CD4-positive, alpha-beta T cell (primary cell): ENCODE results near the gene THOC5. TPM values are rescaled to one million over a fixed set of nuclear protein-coding genes. Genes with fewer than 3 reads are reported as not detected.

ENCODE experiments used
- ATAC-seq: fragments of 200-7000 bp; cut with Tn5 transposase; one replicate; pipeline ENCODE4 v1.10.0; 2022; ENCODE audit warnings: mild to moderate bottlenecking; ENCODE audit not compliant: poor library complexity
- CTCF ChIA-PET: fragments of 350-600 bp; sonication (Branson Sonifier 250); formaldehyde crosslinking; loops from one replicate; lab custom pipeline; 2021; ENCODE audit warnings: antibody characterized with exemption, inconsistent platforms; lab: Charles Lee
- POLR2A ChIA-PET: fragments of 350-600 bp; sonication (Branson Sonifier 250); formaldehyde crosslinking; loops from one replicate; lab custom pipeline; 2021; ENCODE audit warnings: antibody characterized with exemption, inconsistent platforms; lab: Charles Lee
- DNase-seq, 14 experiments: peaks; one replicate each; pipeline ENCODE4 v3.0.0-alpha.2; 2013 to 2020; ENCODE audit warnings: mixed read lengths in 2 of 14
- H3K27ac ChIP-seq, 2 donors: one replicate each; pipeline versions ENCODE4 v1.5.1 to v1.7.0; 2013; ENCODE audit warnings: low read length in 2 of 2, low read depth in 1 of 2, mild to moderate bottlenecking in 1 of 2
- H3K27me3 ChIP-seq, 2 experiments: 1 replicate in 1 of 2; 2 replicates in 1 of 2; pipeline versions ENCODE4 v1.6.1 to v1.7.0; 2013; ENCODE audit warnings: low read length in 2 of 2, control low read depth in 1 of 2, mild to moderate bottlenecking in 1 of 2, moderate library complexity in 1 of 2; ENCODE audit not compliant: insufficient read depth in 2 of 2, control insufficient read depth in 1 of 2
- H3K36me3 ChIP-seq: one replicate; pipeline ENCODE4 v1.6.1; 2013; ENCODE audit warnings: low read length, control low read depth; ENCODE audit not compliant: insufficient read depth
- H3K4me1 ChIP-seq: one replicate; pipeline ENCODE4 v1.6.1; 2013; ENCODE audit warnings: low read length, control low read depth; ENCODE audit not compliant: insufficient read depth
- H3K4me3 ChIP-seq: one replicate; pipeline ENCODE4 v1.5.1; 2013; ENCODE audit warnings: mild to moderate bottlenecking, low read length, moderate library complexity
- H3K9me3 ChIP-seq, 2 experiments: 1 replicate in 1 of 2; 2 replicates in 1 of 2; pipeline versions ENCODE4 v1.6.1 to v1.7.0; 2013; ENCODE audit warnings: low read length in 2 of 2, mild to moderate bottlenecking in 2 of 2, control low read depth in 1 of 2, moderate library complexity in 1 of 2; ENCODE audit not compliant: control insufficient read depth in 1 of 2, insufficient read depth in 1 of 2
- H3K27ac Mint-ChIP-seq: one replicate; pipeline ENCODE4 v1.8.0; 2020; ENCODE audit warnings: mixed read lengths
- H3K27me3 Mint-ChIP-seq: one replicate; pipeline ENCODE4 v1.8.0; 2021; ENCODE audit warnings: mixed read lengths
- H3K36me3 Mint-ChIP-seq: one replicate; pipeline ENCODE4 v1.8.0; 2021; ENCODE audit warnings: low read depth, mixed read lengths
- H3K4me1 Mint-ChIP-seq: one replicate; pipeline ENCODE4 v1.8.0; 2021; ENCODE audit warnings: low read depth, mixed read lengths
- H3K4me3 Mint-ChIP-seq: one replicate; pipeline ENCODE4 v1.8.0; 2020; ENCODE audit warnings: mild to moderate bottlenecking, mixed read lengths
- H3K9me3 Mint-ChIP-seq: one replicate; pipeline ENCODE4 v1.8.0; 2020; ENCODE audit warnings: mixed read lengths
- CTCF ChIP-seq: fragments of 200-600 bp; IDR thresholded peaks from one replicate; pipeline ENCODE4 v1.8.0; 2022; ENCODE audit warnings: antibody characterized with exemption, mild to moderate bottlenecking
- intact Hi-C, 2 experiments: fragments of 100-400 bp; cut with DNase I in 1 of 2; cut with micrococcal nuclease in 1 of 2; formaldehyde crosslinking; loops; one replicate each; pipeline versions ENCODE4 v1.15.1 to v1.9.0; 2023 to 2025; cut with DNase I, micrococcal nuclease
- total RNA-seq, 174 experiments: library from RNA in 2 of 174; stranded (reverse) in 2 of 174; gene quantifications; one replicate each; pipeline ENCODE4 v1.2.3 and lab custom pipeline; 2021 to 2026

The THOC5 gene
- total RNA-seq, 2 experiments from 2014 or later: 27.1 to 32.9 TPM

GRCh38 chr22:29478326-29479276, 75.0 kb downstream of the THOC5 start:
- H3K27ac Mint-ChIP-seq: no peak overlapping the region
- CTCF ChIA-PET: no interaction called here
- H3K4me3 ChIP-seq: no peak overlapping the region

GRCh38 chr22:29477723-29478318, 75.7 kb downstream of the THOC5 start:
- H3K4me1 ChIP-seq: peaks cover 22% of the 10 kb centered on the region
- no peaks in the 10 kb centered on the region for H3K9me3 Mint-ChIP-seq
- CTCF ChIA-PET: no interaction called here
- H3K27ac ChIP-seq: no peak overlapping the region
- peaks cover 19% of the 10 kb centered on the region for H3K4me1 Mint-ChIP-seq
- intact Hi-C loops: loop anchor here in 1 of 2 experiments (10.0 kb wide), 1 partner anchor 83 kb away; no protein-coding TSS in a partner anchor
- peaks cover 73% of the 10 kb centered on the region for H3K27me3 Mint-ChIP-seq
- DNase-seq (no peak), ATAC-seq (no peak)
- POLR2A ChIA-PET: no interaction called here
- no peak for TF ChIP-seq CTCF
- peaks cover 44 to 45% of the 10 kb centered on the region in 2 experiments for H3K27me3 ChIP-seq
- peaks cover 0 to 18% of the 10 kb centered on the region in 2 experiments for H3K9me3 ChIP-seq
- H3K27ac Mint-ChIP-seq: no peak overlapping the region
- H3K4me3 ChIP-seq: no peak overlapping the region
- H3K4me3 Mint-ChIP-seq: no peak overlapping the region
- no peaks in the 10 kb centered on the region for H3K36me3 Mint-ChIP-seq
- H3K36me3 ChIP-seq: no peaks in the 10 kb centered on the region

More at GRCh38 chr22:29478326-29479276, 75.0 kb downstream of the THOC5 start:
- Histone ChIP-seq H3K27me3 (peaks cover 44 to 45% of the 10 kb centered on the region in 2 experiments), H3K4me1 (peaks cover 22% of the 10 kb centered on the region), H3K9me3 (peaks cover 0 to 18% of the 10 kb centered on the region in 2 experiments), H3K36me3 (no peaks in the 10 kb centered on the region), H3K27ac (no peak overlapping the region)
- intact Hi-C loops: loop anchor here in 1 of 2 experiments (10.0 kb wide), 1 partner anchor 84 kb away; no protein-coding TSS in a partner anchor
- ATAC-seq (peak; percentile 77), DNase-seq (peak in 9 of 14 experiments; percentile 10 to 43 (median 24))
- Mint-ChIP-seq H3K9me3 (no peaks in the 10 kb centered on the region), H3K4me3 (peak overlapping the region; percentile 34), H3K4me1 (peaks cover 19% of the 10 kb centered on the region), H3K27me3 (peaks cover 73% of the 10 kb centered on the region), H3K36me3 (no peaks in the 10 kb centered on the region)
- POLR2A ChIA-PET: no interaction called here
- TF ChIP-seq CTCF: no peak

GRCh38 chr22:29476116-29476515, 77.4 kb downstream of the THOC5 start:
- H3K4me1 ChIP-seq: peaks cover 14% of the 10 kb centered on the region
- Mint-ChIP-seq H3K27me3 (peaks cover 66% of the 10 kb centered on the region), H3K9me3 (no peaks in the 10 kb centered on the region), H3K4me3 (no peak overlapping the region), H3K27ac (no peak overlapping the region), H3K4me1 (peaks cover 14% of the 10 kb centered on the region), H3K36me3 (no peaks in the 10 kb centered on the region)
- DNase-seq (no peak), ATAC-seq (no peak)
- ChIA-PET POLR2A (no interaction called here), CTCF (no interaction called here)
- intact Hi-C loops: loop anchor here in 1 of 2 experiments (10.0 kb wide), 1 partner anchor 81 kb away; no protein-coding TSS in a partner anchor
- H3K9me3 ChIP-seq: peaks cover 0 to 18% of the 10 kb centered on the region in 2 experiments
- no peak overlapping the region for H3K4me3 ChIP-seq
- H3K27ac ChIP-seq: no peak overlapping the region
- no peak for TF ChIP-seq CTCF
- peaks cover 30 to 33% of the 10 kb centered on the region in 2 experiments for H3K27me3 ChIP-seq
- H3K36me3 ChIP-seq: no peaks in the 10 kb centered on the region
